Right kidney (tissue), 1 donor: ENCODE results near the gene SMARCD2.
A peak's percentile ranks its signal among the peaks of the same experiment; 100 is the strongest.

Experiments used
- DNase-seq: peaks from one replicate; pipeline ENCODE4 v3.0.0-alpha.2; 2016

SMARCD2 gene

DNA sequence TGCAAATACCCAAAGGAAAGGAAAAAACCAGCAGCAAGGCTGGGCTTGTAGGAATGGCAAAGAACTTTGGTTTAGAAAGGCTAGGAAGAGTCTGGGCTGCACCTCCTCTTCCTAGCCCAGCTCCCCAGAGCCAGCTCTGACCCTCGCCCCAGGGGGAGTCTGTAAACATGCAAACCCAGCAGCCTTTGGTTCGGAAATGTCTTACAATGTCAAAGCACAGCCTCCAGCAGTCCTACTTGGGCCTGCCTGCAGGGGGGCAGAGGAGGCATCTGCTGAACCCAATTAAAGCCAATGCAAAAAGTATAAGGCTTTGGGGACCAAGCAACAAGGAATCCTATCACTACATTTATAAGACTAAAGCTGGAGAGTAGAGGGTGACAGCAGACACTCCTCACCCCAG, 10.0 kb downstream of the SMARCD2 start:
- DNase-seq, result no peak

DNA sequence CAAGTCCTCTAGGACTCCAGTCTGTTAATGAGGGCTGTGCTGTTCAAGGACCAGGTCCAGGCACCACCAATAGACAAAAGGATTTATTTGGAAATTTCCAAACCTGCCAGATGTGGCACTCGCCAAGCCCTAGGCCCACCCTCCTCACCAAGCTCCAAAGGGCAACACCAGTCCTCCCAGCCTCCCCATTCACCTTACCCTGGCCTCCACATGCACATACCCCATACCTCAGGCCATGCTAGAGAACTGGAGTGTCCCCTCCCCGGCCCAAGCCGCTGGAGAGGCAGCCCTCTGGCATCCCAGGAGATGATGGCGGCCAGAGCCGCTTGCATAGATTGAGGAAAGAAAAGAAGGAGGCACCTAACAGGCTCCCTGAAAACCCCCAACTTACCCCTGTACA, 10.5 kb downstream of the SMARCD2 start:
- no peak for DNase-seq

DNA sequence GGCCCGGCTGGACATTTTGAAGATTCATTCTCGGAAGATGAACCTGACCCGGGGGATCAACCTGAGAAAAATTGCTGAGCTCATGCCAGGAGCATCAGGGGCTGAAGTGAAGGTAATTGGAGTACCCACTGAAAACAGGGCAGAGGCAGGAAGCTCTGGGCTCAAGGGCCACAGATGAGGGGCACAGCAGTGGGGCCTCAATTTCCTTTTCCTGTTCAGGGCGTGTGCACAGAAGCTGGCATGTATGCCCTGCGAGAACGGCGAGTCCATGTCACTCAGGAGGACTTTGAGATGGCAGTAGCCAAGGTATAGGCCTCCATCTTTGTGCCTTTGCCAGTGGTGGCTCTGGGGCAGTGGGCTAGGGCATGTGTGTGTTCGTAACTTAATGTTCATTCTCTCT, 11.0 kb downstream of the SMARCD2 start:
- DNase-seq, result no peak

DNA sequence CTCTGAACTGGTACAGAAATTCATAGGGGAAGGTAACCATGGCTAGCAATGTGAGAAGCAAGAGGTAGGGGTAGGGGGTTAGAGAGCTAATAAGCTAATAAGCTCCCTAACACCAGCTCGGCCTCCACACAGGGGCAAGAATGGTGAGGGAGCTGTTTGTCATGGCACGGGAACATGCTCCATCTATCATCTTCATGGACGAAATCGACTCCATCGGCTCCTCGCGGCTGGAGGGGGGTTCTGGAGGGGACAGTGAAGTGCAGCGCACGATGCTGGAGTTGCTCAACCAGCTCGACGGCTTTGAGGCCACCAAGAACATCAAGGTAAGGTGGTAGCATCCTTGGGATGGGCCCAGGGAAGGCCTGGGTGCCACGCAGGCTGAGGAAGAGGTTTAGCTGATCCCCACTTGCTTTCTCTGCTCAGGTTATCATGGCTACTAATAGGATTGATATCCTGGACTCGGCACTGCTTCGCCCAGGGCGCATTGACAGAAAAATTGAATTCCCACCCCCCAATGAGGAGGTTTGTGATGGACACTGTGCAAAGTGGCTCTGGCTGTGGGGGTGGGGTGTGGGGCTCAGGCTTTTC, 11.5 kb downstream of the SMARCD2 start:
- no peak for DNase-seq

DNA sequence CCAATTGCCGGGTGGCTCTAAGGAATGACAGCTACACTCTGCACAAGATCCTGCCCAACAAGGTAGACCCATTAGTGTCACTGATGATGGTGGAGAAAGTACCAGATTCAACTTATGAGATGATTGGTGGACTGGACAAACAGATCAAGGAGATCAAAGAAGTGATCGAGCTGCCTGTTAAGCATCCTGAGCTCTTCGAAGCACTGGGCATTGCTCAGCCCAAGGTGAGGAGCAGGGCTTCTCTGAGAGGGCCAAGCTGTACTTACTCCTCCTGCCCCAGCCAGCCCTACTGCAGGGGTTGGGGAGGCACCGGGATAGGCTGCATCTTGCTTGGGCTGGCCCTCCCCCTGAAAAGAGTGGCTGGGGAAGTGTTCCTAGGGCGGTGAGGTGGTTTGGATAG, 12.2 kb downstream of the SMARCD2 start:
- no peak for DNase-seq

DNA sequence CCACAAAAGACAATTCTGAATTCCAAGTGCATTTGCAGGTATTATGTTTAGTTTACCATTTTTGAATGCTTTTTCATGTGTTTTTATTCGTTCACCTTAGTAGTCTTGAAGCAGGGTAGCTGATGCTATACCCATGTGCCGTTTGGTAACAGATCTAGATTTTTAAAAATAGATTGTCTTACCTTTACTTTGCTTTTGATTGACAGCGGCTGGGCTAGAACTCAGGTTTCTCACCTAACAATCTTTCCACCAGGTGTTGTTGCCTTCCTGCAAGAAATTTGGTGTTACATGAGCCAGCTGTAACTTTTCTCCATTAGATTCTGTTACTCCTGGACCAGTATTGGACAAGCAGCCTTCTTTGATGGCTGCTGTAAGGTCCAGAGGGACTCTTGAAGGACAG, 13.5 kb downstream of the SMARCD2 start:
- DNase-seq, result no peak

DNA sequence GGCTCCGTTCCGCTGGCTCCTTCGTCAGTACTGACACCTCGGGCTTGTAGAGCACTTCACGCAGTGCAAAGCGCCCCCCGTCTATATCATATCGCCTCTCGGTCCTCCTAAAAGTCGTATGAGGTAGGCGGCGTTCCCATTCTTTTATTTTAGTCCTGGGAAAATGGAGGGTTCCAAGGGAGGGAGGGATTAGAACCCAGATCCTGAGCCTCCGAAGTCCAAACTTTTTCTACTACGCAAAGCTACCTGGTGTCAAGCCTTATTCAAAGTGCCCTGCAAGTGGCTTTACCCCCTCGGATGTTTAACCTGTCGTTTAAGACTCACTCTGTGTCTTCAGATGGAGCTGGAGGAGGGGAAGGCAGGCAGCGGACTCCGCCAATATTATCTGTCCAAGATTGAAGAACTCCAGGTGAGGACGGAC, 14.7 kb downstream of the SMARCD2 start:
- no peak for DNase-seq

DNA sequence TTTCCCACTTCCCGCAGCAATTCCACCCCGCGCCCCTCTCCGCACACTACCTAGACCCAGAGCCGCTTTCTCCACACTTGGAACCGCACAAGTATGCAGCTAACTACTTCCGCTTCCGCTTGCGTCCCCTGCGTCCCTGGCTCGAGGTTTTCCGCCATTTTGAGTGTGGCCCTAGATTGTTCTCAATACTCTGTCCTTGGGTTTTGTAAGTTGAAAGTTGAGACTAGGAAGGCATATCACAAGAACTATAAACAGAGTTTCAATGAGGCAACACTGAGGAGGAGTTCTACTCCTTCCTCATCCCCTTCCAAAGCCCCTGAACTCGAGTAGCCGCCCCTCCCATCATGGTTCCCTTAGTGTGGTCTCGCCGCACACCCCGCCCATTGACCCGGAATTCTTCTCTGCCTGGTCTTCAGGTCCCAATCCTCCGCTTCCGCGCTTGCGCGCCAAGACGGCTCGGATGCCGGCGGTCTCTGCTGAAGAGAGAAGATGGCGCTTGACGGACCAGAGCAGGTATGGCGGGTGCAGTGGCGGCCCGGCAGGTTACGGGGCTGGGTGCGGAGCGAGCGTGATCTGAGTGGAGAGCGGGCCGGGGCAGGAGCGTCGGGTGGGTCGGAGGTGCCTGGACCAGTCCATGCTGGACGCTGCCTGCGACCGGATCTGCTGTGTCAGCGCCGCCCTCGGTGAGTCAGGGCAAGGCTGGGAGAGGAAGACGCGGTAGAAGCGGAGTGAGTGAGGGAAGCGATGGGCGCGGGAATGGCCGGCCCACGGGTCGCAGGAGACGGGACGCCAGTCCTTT, 15.3 kb downstream of the SMARCD2 start, which contains the start of the genes FTSJ3 and PSMC5:
FTSJ3 (minus strand) TSS at position 662 of the 799 bp plus-strand sequence. CDS start 761 bp downstream, outside the sequence.
PSMC5 (plus strand) TSS at position 430 of the 799 bp plus-strand sequence; CDS start at position 490, 60 bp downstream.
- DNase-seq, result peak; percentile 100

DNA sequence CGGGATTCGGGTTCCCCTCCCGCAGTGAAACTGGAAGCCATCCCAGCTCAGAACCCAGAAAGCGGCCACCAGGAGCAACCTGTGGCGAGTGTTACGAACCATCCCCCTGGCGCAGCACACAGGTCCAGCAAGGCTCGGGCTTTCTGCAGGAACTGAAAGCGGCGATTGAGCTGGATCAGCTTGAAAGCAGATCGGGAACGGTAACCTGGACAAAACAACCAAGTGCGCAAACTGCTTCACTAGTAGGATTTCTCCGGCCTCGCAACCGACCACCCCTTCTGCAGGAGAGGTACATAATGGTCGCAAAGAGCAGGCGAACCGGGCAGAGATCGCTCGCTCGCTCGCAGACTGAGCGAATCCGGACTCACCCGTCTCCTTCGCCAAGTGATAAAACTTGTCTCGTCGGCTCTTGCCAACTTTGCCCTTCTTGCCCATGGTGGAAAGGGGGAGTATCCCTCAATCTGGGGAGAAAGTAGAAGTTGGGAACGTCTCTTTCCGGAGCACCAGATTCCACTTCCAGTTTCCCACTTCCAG, 15.9 kb downstream of the SMARCD2 start:
- DNase-seq, result no peak

DNA sequence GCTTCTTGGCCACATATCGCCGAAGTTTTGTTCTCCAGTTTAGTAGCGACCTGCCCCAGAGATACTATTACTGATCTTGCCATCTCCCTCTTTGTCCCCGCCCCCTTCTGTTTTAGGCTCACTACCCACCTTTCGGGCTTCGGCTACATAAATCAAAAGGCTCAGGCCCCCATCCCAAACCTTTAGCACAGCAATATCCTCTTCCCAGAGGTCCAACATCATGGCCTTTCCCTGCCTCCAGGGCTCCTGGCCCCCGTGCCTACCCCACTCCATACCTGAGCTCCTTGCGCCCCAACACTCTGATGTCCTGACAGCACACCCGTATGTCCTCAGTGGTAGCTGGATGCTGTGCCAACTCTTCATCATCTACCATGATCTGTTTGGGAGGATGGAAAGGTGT, 18.1 kb downstream of the SMARCD2 start:
- no peak for DNase-seq

DNA sequence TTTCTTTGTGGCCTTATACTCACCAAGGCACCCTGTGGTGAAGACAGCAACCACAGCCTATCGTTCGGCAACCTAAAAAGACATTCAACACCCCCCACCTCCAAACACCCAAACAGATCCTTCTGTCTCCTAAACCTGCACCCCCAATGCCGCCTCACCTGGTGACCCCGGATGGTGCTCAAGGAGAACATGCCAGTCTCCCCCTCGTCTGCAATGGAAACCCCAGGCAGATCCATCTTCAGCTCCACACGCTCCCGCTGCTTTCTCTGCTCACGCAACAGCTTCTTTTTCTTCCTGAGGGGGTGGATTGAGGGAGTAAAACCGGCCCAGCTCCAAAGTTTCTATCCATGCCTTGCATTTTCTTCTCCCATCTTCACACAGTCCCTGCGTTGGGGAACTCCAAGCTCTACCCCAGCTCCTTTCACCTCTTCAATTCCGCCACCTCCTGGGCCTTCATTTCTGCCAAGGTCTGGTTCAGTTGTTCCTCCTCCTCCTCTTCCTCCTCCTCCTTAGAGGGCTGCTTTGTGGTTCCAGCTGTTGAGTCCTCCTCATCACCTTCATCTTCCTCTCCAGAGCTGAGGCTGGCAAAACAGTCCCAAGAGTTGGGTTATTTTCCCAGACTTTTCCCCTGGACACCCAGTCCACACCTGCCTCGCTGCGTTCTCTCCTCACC, 18.7 kb downstream of the SMARCD2 start:
- no peak for DNase-seq

DNA sequence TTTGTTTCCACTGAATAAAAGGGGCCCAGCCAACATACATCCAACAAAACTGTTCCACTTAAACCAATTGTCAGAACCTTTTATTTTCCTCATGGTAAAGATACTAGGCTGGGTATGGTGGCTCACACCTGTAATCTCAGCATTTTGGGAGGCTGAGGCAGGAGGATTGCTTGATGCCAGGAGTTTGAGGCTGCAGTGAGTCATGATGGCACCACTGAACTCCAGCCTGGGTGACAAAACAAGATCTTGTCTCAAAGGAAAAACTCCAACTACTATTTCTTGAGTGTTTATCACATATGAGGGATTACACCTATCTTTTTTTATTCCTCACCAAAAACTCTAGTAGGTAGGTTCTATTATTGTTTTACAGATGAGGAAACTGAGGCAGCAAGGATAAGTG, 19.9 kb downstream of the SMARCD2 start:
- no peak for DNase-seq

DNA sequence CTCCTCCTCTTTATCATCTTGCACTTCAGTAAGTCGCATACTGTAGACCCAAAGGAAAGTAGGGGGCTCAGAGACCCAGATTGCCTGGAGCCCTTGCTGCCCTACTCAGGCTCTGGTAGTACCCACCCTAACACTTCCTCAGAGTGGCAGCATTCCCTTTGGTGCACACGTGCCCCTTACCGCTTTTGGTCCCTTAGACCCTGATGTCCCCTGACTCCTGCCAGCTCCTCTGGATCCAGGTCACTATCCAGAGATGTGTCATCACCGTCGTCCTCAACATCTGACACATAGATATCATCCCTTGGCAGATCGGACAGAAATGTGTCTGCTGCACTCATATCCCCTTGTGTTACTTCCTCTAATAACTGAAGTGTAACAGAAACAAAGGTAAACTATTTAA, 20.7 kb downstream of the SMARCD2 start:
- no peak for DNase-seq

DNA sequence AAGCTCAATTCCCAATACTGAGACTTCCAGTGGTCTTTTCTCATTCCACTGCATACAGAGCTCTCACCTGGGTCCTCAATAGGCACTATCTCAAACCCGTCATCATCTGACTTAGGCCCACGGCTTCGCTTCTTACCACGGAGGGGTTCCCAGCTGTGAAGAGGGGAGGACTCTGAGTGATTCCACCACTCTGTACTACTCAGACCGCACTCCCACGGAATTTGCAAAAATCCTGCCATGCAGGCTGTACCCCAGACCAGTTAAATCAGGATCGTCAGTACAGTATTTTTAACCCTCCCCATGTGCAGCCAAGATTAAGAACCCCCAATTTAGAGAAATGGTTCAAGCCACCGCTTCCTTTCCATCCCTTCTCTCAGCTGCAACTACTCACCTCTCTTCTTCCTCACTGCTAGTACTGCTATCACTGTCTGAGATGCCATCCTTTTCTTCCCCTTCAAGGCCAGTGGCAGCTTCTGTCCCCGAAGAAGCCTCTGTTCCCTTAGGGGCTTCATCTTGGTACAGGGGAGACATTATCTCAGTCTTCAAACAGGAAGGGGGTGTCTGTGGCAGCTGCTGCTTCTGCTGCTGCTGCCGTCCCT, 21.4 kb downstream of the SMARCD2 start:
- no peak for DNase-seq

DNA sequence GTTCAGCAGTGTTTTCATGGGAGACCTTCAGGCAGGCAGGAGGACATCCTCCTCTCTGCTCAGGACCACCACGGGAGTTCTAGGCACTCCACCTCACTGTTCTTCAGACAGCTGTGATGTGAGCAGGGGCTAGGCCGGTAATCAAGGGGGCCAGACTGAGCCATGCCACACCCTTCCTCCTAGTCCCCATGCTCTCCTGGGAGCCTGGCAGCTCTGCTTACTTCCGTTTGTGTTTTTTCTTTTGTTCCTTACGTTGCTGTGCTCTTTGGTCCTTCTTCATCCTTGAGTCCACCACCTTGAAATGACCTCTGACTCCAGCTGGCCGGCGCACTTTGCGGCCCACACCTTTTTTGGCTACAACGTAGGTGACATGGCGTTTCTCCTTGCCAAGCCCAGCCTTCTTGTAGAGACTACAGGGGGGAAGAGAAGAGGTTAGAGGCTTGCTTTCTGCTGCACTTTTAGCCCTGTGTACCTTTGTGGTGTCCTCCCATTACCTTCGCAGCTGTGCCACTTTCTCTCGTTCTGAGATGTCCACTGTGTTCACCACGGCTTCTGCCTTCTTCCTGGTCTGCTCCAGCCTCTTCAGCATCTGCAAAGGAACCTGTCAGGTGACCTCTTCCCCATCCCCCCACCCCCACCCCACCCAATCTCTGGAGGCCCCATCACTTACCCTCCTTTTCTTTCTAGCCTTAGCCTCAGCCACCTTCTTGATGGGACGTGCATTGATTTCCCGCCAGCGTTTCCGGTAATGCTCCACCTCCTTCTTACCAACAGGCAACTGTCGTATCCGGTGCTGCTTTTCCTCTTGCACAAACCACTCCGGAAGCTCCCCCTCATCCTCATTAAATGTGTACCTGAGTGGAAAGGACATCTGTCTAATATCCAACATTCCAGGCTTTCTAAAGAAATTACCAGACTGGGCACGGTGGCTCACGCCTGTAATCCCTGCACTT, 22.6 kb downstream of the SMARCD2 start:
- DNase-seq, result no peak

DNA sequence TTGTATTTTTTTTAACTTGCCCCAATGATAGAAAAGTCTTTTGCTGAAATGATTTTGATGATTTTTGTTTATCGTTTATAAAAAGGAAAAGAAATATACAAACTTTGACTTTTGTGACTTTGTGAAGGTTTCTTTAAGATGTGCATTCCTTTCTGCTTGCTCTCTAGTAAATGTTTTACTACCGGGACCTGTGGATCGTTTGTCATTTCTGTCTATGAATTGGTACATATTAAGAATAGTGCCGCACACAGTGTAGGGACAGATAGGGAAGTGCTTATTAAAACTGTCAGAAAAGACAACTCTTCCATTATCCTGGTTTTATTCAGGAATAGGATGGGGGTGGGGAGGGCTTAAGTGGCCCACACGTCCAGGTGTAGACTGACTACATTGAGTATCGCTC, 23.4 kb downstream of the SMARCD2 start:
- no peak for DNase-seq

DNA sequence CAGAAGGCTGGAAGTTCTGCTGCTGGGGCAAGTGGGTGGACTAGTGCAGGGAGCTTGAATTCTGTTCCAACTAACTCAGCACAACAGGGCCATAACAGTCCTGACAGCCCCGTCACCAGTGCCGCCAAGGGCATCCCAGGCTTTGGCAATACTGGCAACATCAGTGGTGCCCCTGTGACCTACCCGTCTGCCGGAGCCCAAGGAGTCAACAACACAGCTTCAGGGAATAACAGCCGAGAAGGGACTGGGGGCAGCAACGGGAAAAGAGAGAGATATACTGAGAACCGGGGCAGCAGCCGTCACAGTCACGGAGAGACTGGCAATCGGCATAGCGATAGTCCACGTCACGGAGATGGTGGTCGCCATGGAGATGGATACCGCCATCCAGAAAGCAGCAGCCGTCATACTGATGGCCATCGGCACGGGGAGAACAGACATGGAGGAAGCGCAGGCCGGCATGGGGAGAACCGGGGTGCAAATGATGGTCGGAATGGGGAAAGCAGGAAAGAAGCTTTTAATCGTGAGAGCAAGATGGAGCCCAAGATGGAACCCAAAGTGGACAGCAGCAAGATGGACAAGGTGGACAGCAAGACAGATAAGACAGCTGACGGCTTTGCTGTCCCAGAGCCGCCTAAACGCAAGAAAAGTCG, 24.6 kb downstream of the SMARCD2 start:
- no peak for DNase-seq

DNA sequence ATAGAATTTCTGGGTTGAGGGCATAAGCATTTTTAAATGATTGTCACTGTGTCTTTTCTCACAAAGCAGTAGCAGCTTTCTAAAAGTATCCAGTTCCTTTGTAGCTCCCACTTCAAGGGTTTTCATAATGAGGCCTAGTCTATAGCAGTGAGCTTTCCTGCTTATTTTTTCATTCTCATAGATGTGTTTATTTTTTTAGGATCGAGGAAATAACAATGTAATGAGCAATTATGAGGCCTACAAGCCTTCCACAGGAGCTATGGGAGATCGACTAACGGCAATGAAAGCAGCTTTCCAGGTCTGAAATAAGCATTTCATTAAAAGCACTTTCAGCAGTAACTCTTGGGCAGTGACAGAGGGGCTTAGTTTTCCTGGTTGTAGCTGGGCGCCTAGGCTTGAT, 25.8 kb downstream of the SMARCD2 start:
- DNase-seq, result no peak

DNA sequence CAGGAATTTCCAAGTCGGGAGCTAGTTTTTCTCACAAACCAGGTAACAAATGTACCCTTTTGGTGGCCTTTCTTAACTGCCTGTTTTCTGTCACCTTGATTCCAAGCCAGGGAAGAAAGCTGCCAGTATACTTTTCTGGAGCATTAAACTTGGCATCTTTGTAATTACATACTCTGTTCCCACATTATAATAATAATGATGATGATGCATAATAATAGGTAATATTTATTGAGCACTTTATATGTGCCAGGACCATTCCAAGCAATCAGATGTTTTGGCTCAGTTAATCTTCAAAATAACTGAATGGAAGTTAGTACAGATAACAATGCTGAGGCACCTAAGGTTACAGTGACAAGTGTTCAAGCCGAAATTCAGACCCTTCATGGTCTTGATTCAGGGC, 26.4 kb downstream of the SMARCD2 start:
- DNase-seq, result no peak

DNA sequence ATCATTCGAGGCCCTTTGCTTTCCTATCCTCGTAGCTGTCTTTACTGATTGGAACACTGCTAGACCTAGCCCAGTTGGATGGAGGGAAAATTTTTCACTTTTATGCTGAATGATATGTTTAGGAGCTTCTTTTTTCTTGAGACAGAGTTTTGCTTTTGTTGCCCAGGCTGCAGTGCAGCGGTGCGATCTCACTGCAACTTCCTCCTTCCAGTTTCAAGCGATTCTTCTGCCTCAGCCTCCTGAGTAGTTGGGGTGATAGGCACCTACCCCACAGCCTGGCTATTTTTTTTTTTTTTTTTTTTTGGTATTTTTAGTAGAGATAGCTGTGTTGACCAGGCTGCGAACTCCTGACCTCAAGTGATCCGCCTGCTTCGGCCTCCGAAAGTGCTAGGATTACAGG, 32.5 kb downstream of the SMARCD2 start:
- no peak for DNase-seq

DNA sequence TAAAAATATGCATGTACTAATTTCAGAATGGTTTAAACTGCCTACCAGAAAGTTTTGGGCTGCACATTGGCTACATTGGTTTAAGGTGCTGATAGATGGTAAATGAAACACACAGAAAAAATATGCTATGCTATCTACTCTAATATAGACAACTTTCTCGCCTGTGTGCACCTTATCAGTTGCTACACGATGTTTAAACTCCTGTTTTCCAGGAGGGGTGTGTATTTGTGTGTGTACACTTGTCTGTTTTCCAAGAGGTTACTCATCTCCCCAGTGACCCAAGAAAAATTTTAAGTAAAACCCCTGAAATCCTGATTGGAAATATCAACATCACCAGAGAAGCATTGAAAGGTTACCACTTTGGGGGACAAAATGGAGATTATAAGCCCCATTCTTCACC, 36.9 kb downstream of the SMARCD2 start:
- no peak for DNase-seq
